Measurements from ENCODE around the gene ACKR1.

The ACKR1 gene

DNA sequence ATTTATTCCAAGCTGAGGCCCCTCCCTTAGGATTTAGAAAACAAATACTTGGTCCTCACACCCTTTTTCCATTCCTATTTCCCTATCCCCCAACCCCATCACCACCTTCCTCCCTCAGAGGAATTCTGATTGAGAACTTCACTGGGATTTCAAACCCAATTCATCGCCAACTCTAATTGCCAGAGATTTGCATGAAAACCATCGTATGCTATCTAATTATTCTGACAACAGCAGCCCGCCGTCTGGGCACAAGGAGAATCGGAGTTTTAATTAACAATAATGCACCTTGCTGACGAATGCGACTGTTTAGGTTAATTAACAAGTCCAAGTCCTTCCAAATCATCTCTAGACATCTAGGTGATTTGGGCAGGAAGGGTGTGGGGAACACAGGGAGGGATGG lies 4.4 kb downstream of the ACKR1 start:
- no peak for DNase-seq (ENCODE audit: low read depth in 1 of 2, low spot score in 1 of 2)
- Histone ChIP-seq H3K4me3 (replicated peaks; ENCODE audit: insufficient read depth, low read length) (no peak overlapping the region), H3K27me3 (ENCODE audit: insufficient read depth, poor library complexity, severe bottlenecking) (peaks cover 15% of the 10 kb centered on the region), H3K27ac (replicated peaks) (no peak overlapping the region)
- TF ChIP-seq, protein P1, sequence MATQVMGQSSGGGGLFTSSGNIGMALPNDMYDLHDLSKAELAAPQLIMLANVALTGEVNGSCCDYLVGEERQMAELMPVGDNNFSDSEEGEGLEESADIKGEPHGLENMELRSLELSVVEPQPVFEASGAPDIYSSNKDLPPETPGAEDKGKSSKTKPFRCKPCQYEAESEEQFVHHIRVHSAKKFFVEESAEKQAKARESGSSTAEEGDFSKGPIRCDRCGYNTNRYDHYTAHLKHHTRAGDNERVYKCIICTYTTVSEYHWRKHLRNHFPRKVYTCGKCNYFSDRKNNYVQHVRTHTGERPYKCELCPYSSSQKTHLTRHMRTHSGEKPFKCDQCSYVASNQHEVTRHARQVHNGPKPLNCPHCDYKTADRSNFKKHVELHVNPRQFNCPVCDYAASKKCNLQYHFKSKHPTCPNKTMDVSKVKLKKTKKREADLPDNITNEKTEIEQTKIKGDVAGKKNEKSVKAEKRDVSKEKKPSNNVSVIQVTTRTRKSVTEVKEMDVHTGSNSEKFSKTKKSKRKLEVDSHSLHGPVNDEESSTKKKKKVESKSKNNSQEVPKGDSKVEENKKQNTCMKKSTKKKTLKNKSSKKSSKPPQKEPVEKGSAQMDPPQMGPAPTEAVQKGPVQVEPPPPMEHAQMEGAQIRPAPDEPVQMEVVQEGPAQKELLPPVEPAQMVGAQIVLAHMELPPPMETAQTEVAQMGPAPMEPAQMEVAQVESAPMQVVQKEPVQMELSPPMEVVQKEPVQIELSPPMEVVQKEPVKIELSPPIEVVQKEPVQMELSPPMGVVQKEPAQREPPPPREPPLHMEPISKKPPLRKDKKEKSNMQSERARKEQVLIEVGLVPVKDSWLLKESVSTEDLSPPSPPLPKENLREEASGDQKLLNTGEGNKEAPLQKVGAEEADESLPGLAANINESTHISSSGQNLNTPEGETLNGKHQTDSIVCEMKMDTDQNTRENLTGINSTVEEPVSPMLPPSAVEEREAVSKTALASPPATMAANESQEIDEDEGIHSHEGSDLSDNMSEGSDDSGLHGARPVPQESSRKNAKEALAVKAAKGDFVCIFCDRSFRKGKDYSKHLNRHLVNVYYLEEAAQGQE (IDR thresholded peaks at IDR 0.05; ENCODE audit: insufficient replicate concordance, low read depth) = no peak
- TF ChIP-seq, protein P2, sequence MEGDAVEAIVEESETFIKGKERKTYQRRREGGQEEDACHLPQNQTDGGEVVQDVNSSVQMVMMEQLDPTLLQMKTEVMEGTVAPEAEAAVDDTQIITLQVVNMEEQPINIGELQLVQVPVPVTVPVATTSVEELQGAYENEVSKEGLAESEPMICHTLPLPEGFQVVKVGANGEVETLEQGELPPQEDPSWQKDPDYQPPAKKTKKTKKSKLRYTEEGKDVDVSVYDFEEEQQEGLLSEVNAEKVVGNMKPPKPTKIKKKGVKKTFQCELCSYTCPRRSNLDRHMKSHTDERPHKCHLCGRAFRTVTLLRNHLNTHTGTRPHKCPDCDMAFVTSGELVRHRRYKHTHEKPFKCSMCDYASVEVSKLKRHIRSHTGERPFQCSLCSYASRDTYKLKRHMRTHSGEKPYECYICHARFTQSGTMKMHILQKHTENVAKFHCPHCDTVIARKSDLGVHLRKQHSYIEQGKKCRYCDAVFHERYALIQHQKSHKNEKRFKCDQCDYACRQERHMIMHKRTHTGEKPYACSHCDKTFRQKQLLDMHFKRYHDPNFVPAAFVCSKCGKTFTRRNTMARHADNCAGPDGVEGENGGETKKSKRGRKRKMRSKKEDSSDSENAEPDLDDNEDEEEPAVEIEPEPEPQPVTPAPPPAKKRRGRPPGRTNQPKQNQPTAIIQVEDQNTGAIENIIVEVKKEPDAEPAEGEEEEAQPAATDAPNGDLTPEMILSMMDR (IDR thresholded peaks at IDR 0.05; ENCODE audit: insufficient read depth, low read length) = no peak
- TF ChIP-seq POLR2AphosphoS5 (IDR thresholded peaks at IDR 0.05; ENCODE audit: low read depth) (no peak), GABPA (IDR thresholded peaks at IDR 0.05; ENCODE audit: low read depth) (no peak), SPI1 (IDR thresholded peaks at IDR 0.05; ENCODE audit: borderline replicate concordance, low read depth) (no peak)

DNA sequence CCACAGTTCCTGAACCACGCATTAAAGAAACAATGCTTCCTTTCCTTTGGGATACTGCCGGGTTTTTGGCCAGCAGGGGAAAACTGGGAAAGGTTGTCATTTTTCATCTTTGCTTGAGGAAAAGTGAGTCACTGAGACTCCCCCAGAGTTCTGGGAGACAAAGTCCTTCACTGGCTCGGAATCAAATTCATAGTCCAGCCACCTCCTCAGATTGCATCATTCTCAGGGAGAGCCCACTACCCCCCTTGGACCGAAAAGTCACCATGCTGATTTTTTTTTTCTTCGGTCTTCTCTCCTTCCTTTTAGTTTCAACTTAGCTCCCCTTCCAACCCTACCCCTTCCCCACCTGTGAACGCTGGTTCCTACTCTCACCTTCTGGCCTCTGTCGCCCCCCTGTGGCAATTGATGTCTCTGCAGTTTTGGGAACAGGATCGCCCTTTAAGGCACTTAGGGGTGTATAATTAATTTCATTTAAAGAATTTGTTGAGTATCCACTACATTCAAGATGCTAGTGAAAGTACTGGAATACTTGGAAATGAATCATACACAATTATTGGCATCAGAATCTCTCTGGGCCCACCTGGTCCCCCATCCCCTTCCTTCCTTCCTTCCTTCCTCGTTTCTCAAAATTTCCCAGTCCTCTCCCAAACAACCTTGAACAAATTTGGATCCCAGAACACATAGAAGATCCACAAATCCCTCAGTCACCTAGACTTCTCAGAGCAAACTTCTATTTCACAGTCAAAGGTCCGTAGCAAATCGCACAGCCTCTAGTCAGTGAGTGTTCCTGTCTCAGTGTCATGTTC lies 6.9 kb downstream of the ACKR1 start:
- H3K27me3 ChIP-seq (ENCODE audit: insufficient read depth, poor library complexity, severe bottlenecking) = peaks cover 17% of the 10 kb centered on the region
- TF ChIP-seq, protein P2 (IDR thresholded peaks at IDR 0.05; ENCODE audit: insufficient read depth, low read length) = peak; percentile 77
- TF ChIP-seq, protein P1 (IDR thresholded peaks at IDR 0.05; ENCODE audit: insufficient replicate concordance, low read depth) = no peak
- TF ChIP-seq SPI1 (IDR thresholded peaks at IDR 0.05; ENCODE audit: borderline replicate concordance, low read depth) = no peak
- no peak overlapping the region for H3K27ac ChIP-seq (replicated peaks)
- peak in 1 of 2 experiments; percentile 34 for DNase-seq (ENCODE audit: low read depth in 1 of 2, low spot score in 1 of 2)
- no peak overlapping the region for H3K4me3 ChIP-seq (replicated peaks; ENCODE audit: insufficient read depth, low read length)

DNA sequence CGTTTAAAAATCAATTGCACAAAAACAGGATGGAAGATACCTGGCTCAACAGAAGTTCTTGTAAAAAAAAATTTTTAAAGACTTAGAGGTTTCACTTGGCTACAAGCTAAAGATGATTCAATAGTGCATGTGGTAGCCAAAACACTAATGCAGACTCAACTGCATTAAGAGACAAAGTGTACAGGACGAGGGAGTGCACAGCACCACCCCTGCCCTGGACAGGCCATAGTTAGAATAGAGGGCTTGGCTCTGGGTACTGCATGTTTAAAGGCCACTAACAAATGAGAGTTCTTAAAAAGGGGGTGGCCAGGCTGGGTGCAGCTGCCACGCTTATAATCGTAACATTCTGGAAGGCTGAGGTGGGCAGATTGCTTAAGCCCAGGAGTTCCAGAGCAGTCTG lies 7.9 kb downstream of the ACKR1 start:
- no peak overlapping the region for H3K27ac ChIP-seq (replicated peaks)
- DNase-seq (ENCODE audit: low read depth in 1 of 2, low spot score in 1 of 2) = no peak
- peaks cover 11% of the 10 kb centered on the region for H3K27me3 ChIP-seq (ENCODE audit: insufficient read depth, poor library complexity, severe bottlenecking)
- TF ChIP-seq SPI1 (IDR thresholded peaks at IDR 0.05; ENCODE audit: borderline replicate concordance, low read depth) (no peak), GABPA (IDR thresholded peaks at IDR 0.05; ENCODE audit: low read depth) (no peak), POLR2AphosphoS5 (IDR thresholded peaks at IDR 0.05; ENCODE audit: low read depth) (no peak)
- TF ChIP-seq, protein P2 (IDR thresholded peaks at IDR 0.05; ENCODE audit: insufficient read depth, low read length) = no peak
- TF ChIP-seq, protein P1 (IDR thresholded peaks at IDR 0.05; ENCODE audit: insufficient replicate concordance, low read depth) = no peak
- no peak overlapping the region for H3K4me3 ChIP-seq (replicated peaks; ENCODE audit: insufficient read depth, low read length)
